ENCODE data around the gene PDE6B.
"Not testable (repeated sequence)": the region's sequence is repeated elsewhere in the genome, so short reads cannot be mapped to it uniquely, and the experiment has no call there.

Gene PDE6B

GRCh38 chr4:658681-659667 is 33.6 kb downstream of the PDE6B start:
- no peak for DNase-seq

- no peak for DNase-seq
Observed at GRCh38 chr4:659851-660250, 34.5 kb downstream of the PDE6B start.

GRCh38 chr4:660401-660800 is 35.0 kb downstream of the PDE6B start:
- no peak for DNase-seq

GRCh38 chr4:661231-661630 is 35.9 kb downstream of the PDE6B start:
- no peak for DNase-seq

GRCh38 chr4:661881-662761 is 36.7 kb downstream of the PDE6B start:
- no peak for DNase-seq

GRCh38 chr4:663046-663437 is 37.7 kb downstream of the PDE6B start:
- DNase-seq = no peak

- peak; percentile 85 for DNase-seq
Observed at GRCh38 chr4:663438-664428, 38.4 kb downstream of the PDE6B start.

GRCh38 chr4:664713-665231 is 39.4 kb downstream of the PDE6B start:
- no peak for DNase-seq

GRCh38 chr4:665381-665750 is 40.0 kb downstream of the PDE6B start:
- no peak for DNase-seq

- DNase-seq = no peak
Observed at GRCh38 chr4:665751-666435, 40.5 kb downstream of the PDE6B start.

- no peak for DNase-seq
Observed at GRCh38 chr4:666436-666810, 41.0 kb downstream of the PDE6B start.

GRCh38 chr4:666822-667544 is 41.6 kb downstream of the PDE6B start:
- no peak for DNase-seq

- DNase-seq = no peak
Observed at GRCh38 chr4:667545-667925, 42.2 kb downstream of the PDE6B start.

- not testable (repeated sequence) for DNase-seq
Observed at GRCh38 chr4:668219-668618, 42.8 kb downstream of the PDE6B start.

- not testable (repeated sequence) for DNase-seq
Observed at GRCh38 chr4:669806-670559, 44.6 kb downstream of the PDE6B start.

GRCh38 chr4:671769-672168 is 46.4 kb downstream of the PDE6B start:
- DNase-seq = no peak

- no peak for DNase-seq
Observed at GRCh38 chr4:673349-674091, 48.1 kb downstream of the PDE6B start.

- DNase-seq = peak; percentile 98
Observed at GRCh38 chr4:674172-675035, 49.0 kb downstream of the PDE6B start, which contains the start of the genes ATP5ME and MYL5. Gene ATP5ME (minus strand): TSS chr4:674276. CDS start chr4:674247, 29 bp downstream. Gene MYL5 (plus strand): TSS chr4:674542. CDS start chr4:678027, 3,485 bp downstream.

Data from stimulated activated CD8-positive, alpha-beta memory T cell treated with anti-CD3 and anti-CD28 coated beads, Interleukin-4, amount 100 ng/mL, for 48 hours (primary cell).